Measurements from ENCODE around the gene CEP95.

Gene CEP95

DNA sequence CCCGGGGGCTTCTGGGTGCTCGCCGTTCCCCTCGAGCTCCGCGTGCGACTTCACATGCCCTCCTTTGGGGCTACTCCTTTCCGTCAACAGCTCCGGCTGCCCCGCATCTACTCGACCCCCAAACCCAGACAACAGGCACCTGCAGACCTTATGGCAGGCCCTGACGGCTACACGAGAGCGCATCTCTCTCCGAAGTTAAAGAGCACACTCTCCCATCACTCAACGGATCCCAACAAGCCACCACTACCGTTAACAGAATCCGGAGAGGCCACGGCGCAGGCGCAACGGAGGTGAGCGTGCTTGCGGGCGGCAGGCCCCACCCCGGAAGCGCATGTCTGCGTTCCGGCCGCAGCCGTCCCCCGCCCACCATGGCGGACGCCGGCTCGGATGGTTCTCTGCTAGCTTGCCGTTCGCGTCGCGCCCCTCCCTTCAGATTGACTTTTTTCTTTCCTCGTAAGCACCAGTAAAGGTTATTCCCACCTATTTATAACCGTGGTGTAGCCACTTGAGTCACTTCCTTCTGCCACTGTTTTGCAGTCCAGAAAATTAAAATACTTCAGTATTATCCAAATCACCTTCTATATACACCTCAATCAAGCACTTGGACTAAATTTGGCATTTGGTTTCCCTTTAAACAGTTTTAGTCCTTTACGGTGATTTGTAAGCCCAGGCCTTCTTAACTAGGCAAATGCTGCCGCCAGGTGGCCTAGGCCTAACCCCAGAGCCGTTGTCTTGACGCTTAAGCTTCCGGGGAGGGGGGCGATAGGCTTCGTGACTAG, 9.8 kb upstream of the CEP95 start, which contains the start of gene POLG2:
TSS of gene POLG2 (minus strand) at position 269 of the 779 bp plus-strand sequence. CDS start at position 183, 86 bp downstream.
- peak; percentile 93 to 97 (median 95) for DNase-seq

DNA sequence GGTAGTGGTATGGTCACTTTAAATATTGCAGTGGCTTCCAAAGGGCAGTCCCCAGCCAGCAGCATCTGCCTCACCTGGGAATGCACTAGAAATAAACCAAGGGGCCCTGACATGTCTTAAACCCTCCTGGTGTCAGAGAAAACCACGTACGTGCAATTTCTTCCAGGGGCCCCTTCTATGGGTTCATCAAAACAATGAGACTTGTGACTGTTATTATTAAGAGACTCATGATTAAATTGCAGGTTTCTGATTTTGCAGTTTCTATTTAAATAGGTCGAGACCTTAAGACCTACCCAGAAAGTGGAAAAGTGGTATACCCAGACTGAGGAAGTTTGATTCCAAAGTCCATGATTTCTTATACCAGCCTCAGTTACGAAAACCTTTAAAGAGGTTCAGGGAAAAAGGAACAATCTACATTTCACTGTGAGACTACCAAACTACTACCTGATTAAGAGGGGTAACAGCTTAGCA, 9.2 kb upstream of the CEP95 start:
- DNase-seq: no peak

DNA sequence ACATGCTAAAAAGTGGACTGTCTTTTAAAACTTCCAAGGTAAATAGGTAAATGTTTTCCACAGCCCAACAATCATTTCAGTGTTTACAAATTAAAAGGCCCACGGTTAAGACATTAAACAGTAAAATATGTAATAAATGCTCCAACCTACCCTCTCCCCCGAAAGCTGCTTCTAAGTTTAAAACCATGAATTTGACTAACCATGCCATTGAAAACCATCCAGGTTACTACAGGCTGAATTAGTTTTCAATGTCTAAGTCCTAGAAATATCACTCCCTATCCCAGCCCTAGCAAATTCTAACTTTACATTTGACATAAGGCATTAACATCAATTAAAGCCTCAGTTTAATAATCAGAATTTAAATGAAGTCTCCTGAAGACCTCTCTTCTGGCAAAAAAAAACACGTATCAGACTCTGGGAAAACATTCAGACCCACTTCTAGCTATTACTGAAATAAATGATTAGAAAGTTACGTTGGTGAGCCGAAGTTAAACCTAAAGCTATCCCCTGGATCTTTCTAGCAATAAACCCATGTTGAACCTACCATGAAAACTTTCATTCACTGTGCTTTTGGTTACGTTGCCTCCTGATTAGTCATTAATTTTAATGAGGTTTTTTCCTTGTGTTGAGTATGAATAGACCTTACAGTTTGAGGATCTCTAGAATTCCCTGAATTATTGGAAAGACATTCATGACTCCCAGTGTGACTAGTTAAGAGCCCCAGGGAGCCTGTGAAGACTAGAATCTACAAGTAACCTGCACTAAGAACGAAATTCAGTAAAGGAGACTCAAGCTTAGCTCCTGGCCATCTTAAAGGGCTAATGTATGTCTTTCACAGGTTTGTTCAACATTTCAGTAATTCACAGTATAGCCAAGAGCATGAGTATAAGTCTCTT, 8.2 kb upstream of the CEP95 start:
- no peak for DNase-seq

DNA sequence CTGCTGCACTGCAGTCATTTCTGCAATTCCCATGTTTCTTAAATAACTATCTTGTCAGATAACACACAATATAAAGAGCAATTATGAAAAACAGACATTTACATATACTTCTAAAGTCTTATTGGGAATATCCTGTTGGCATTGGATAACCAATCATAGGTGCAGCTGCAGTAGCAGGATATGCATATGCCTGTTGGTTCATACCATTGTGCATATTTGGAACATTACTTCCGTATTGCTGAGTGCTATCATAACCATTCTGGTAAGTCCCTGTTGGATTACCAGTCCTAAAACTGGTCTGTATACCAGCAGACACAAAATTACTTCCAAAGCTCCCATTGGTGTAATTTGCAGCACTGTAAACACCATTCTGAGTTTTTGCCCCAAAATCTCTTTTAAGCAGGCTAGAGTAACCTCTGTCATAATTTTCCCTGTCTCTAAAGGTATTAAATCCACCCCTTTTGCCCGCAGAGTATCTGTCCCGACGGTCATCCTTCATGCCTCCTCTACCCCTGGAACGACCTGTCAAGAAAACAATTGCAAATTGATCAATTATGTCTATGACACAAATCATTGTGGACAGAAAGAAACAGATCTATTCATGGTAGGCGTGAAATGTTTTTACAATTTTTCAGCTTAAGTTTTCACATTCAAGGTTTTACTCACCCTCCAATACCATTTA, 6.8 kb upstream of the CEP95 start:
- DNase-seq: no peak

DNA sequence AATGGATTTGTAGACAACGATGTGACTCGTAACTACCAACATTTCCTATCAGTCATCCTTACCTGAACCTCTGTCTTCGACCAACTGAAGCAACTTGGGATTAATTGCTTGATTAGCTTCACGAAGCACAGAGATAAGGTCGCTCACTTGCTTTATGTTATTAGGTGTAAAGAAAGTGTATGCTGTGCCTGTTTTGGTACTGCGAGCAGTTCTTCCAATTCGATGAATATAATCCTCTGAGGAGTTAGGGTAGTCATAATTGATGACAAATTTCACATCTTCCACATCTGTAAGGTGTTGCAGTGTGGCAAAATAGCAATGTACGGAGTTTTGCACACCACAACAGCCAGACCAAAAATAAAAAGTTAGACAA, 6.3 kb upstream of the CEP95 start:
- no peak for DNase-seq

DNA sequence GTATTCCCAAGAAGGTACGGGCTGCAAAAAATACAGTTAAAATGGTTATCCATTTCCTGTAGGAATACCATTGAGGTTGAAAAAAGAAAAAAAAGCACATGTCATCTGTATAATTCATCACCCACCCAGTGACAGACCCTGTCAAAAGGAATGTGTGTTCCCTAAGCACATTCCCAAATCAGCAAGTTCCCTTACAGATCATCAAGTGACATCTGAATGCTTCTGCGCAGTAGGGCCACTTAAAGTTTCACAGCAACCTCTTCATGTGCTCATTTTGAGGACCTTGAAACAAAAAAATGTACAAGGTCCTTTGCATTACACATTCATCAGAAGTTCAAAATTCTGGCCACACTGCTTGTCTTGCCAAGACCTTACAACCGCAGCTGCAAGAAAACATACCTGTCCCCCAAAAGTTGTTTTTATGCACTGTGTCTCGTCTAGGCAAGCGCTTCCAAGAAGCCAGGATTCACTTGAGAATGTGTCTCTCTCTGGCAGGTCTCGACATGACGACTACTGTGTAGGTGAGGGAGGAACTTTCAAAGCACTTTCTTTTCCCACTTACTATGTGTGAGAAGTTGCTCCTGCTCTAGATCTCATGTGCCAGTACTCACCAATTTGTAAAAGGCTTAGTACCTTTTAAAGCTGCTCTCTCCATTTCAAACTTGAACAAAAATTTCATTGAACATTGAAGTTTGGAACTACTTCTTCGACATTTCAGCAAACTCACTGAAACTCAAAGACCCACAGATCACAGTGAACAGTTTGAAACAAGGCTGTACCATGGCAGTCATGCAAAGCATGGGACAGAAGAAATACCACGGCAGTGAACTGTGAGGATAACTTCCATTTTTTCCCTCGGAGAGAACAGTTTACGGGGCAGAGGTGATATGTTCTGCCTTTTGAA, 5.7 kb upstream of the CEP95 start:
- DNase-seq: no peak

DNA sequence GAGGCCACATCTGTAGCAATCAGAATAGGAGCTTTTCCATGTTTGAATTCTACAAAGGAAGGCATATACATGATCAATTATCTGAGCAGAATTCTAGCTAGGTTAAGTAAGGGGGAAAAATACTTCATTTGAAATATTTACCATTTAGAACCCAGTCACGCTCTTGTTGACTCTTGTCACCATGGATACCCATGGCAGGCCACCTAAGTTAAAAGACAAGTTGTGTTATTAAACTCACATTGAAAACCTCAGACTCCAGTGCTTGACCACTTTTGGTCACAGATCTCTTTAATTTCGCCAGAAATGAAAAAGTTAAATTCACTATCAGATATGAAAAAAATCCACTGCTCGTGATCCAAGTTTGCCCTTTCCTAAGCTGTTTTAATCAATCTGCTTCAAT, 4.8 kb upstream of the CEP95 start:
- no peak for DNase-seq

DNA sequence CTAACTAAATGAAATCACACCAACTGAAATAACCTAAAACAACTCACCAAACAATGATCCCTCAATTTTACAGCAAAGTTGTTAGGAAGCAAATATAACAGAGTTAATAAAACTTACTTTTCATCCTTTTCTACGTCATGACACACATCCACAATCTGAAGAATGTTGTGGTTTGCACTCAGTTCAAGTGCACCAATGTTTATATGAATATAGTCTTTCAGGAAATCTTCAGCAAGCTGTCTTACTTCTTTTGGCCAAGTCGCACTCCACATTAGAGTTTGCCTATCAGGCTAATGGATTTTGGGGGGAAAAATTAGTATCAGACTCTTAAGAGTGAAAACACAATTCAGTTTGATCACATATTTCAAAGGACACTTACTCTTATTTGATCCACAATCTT, 4.0 kb upstream of the CEP95 start:
- DNase-seq: no peak

DNA sequence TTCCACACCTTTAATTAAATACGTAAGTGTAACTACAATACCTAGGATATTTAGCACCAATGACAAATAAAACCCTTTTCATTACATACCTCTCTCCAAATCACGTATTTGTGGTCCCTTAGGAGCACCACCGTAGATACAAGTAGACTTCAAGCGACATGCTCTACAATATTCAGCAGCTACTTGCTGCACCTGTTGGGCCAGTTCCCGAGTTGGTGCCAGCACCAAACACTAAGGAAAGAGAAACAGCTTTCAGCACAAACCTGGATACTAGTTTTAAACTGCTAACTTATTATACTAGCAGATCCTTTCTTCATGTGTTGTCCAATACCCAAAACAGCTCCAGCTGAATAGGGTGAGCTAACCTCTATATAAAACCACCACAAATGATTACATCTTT, 3.4 kb upstream of the CEP95 start:
- DNase-seq: no peak

DNA sequence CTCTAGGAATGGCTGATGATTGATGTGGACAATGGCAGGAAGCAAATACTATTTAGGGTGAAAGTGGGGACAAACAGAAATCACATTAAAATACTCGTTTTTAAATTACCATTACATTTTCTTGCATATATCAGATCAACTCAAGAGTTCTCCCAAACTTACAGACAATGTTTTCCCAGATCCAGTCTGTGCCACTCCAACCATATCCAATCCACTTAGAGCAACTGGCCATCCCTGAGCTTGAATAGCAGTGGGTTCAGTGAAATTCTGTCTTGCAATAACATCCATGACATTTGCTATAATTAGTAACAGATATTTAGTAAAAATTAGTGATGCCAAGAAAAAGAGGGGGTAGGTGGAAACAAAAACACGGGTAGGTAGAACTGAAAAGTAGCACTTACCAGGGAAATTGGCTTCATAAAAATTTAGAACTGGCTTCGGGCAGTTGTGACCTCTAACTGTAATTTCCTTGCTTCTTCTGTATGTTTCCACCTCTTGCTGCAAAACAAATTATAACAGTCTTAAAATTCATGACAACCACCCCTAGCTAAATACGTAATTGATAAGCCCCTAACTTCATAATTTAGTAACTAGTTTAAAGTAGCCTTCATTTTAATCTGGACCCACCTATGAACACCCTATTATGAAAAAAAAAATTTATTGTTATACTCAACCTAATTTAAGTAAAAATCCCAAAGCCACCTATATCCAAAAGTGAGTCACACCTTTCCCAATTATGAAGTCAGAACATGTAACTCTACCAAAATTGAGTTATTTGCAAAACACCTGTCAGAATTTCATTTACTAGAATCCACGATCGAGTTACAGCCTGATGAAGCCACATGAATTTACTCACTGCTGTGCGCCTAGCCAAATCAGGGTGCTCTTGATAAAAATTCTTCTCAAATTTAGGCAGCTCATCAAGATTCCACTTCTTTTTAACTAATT, 2.7 kb upstream of the CEP95 start:
- DNase-seq: no peak

DNA sequence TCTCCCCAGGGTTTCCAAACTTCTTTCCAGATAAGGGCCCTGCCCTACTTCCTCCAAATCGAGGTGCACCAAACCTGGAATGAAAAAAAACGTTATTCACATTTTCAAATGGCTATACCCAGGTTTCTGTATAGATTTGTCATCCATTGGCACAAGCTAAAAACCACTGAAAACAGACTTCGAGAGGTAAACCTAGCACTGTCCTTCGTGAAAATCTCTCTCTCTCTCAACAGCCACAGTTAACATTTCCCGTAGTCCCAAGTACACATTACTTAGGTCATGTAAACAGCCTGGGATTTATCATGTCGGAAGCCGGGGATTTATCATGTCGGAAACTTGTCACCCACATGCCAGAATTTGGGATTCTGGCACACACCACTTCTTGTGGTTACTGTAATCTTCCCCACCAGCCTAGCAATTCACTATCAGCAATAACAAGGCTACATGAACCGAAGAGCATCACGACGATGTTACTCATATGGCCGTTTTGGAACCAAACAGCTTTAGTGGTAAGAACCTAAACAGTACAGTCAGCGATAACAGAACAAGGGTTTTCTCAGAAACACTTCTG, 1.9 kb upstream of the CEP95 start:
- DNase-seq: no peak

DNA sequence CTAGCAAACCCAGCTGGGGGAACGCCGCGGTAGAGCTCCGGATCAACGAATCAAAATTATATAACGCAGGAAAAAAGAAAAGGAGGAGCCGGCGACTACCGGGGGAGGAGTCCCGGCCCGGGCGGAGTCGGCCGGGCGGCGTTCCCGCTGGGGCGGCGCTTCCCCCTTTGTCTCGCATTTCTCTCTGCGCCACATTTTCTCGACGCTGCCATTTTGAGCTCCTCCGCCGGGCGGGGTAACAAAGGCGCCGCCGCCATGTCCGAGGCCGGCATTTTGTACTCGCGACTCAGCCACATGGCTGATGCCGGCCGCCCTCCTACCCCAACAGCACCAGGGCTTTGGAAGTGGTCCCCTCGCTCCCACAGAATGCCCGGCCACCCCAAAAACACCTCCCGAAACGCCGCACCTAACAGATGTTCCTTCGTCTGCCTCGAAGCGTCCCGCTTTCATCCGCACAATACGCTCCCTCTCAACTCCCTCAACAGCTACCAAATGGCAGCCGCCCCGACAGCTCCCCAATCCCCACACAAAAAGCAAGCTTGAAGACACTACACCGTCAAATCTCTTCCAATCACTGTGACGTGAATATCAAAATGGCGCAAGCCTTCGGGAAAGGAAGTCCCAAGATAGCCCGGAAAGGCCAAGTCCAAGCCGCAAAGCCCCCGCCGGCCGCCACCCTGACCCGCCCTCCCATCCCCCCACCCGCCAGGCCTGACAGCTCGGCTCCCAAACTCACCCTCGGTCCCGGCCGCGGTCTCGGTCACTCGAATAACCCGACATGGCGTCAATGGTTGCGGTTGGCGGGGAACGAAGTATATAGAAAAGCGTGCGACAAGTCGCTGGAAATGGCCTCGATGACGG, 1.2 kb upstream of the CEP95 start:
- peak; percentile 53 to 96 (median 76) for DNase-seq

DNA sequence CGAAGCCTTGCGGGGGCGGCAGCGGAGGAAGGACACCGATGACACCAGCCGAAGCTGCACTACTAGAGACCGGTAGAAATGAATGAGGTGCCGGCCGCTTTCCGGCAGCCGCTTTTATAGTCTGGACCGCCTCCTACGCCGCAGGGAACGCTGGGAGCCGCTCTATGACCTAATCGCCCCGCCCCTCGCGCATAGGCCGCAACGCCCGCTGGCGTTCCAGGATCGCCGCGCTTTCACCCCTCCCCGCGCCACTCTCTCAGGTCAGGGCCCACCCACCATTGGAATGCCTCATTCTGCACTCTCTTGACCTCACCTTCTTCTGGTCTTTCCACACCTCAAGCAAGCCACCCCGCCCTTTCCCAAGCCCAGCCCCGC, 589 bp upstream of the CEP95 start, which contains the start of gene DDX5:
TSS of gene DDX5 (minus strand) at position 89 of the 375 bp plus-strand sequence. CDS start 170 bp downstream, outside the sequence.
- peak; percentile 92 to 99 (median 97) for DNase-seq

DNA sequence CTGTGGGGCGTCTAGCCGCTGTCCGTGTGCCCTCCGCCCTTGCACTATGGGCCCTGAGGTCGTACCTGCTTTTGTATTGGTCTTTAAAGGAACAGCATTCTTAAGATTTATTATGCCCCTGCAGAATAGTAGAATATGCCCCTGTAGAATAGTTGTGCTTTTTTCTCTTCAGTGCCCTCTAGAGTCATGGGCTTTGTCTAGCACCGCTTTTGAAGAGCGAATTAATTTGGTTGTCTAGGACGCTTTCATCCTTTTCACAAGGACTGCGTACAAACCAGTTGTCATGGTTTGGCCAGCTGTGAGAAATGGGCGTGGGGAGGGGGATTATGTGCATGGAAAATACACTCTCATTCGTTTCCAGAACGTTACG, 621 bp downstream of the CEP95 start:
- peak in 2 of 5 experiments; percentile 53 to 83 for DNase-seq

DNA sequence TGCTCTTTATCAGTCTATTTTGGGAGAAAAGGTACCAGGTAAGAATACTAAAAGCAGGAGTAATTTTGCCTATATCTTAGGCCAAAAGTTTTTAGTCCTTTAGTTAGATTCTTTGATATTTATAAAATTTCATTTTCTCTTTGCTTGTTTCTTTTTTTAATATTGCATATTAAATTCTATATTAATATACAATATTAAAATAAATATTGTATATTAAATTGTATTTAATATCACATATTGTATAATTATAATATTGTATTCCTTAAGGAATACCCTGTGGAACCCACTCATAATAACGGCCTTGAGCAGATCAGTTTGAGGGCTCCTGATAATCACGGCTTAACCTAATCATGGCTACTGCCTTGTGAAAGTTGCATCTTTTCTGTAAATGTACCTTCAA, 1.9 kb downstream of the CEP95 start:
- no peak for DNase-seq

DNA sequence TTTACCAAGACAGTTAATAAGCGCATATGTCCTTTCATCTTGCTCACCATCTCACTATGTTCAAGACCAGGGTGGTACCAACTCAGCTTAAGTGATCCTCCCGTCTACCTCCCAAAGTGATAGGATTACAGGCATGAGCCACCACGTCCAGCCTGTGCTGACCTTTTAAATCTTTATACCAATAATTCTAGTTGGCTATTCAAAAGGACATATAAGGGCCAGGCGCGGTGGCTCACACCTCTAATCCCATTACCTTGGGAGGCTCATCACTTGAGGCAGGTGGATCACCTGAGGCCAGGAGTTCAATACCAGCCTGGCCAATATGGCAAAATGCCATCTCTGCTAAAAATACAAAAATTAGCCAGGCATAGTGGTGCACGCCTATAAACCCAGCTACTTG, 2.4 kb downstream of the CEP95 start:
- DNase-seq: no peak

DNA sequence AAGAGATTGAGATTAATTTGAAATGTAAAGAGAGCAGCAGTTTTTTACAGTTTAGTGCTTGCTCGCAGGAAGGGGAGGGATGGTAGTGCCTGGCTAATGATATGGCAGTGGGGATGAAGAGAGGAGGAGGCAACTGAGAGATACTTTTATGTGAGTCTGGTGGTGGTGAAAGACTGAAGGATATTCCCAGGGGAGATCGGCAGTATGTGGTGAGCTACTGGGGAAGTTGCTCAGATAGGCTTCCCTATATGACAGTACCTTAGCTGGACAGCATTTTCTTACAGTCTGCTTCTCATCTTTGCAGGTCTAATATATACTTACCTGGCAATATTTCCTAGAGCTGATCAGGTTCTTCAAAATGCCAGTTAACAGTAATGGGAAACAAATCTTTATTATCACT, 8.6 kb downstream of the CEP95 start:
- no peak for DNase-seq

DNA sequence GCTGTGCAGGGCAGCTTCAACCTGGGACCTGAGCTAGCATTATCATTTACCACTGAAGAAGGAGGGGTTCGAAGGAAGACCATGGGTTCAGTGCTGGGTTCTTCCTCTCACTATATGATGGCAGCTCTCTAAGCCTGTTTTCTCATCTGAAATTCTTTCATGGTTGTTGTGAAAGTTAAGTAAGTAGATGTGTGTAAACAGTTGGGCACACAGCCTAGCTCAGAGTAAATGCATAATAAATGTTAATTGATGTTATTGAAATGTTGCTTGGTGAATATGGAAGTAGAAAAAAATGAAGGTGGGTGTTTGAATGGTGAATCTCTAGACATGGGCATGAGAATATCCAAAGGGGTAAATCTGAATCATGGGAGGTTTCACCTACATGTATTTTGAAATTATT, 9.1 kb downstream of the CEP95 start:
- DNase-seq: no peak

DNA sequence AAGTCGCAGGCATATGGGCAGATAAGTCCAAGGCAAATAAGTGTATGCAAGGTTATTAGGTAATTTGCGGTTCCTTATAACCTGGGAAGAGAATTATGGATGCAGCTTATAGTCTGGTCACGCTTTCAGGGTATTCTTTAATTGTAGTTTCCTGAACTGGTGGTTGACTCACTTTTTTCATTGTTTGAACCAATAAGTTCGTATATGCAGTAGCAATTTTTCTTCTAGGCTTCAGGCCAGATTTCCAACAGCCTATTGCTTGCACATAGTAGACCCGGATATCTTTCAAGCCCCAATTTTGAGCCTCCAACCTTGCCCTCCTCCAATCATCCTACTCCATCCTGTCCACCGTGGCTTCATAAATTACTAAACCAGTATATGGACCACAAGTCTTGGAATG, 12.8 kb downstream of the CEP95 start:
- no peak for DNase-seq

DNA sequence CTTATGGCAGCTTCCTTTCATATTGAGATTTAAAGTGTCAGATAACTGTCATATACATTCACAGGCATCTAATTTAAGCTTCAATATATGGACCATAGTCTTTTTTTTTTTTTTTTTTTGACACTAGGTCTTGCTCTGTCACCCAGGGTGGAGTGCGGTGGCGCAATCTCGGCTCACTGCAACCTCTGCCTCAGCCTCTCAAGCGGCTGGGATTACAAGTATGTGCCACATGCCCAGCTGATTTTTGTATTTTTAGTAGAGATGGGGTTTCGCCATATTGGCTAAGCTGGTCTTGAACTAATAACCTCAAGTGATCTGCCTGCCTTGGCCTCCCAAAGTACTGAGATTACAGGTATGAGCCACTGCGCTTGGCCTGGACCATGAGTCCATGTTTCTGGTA, 13.6 kb downstream of the CEP95 start:
- no peak for DNase-seq
